ENCODE measurements around the gene ZFAND3.

- TF ChIP-seq CTCF (conservative IDR thresholded peaks at IDR 0.05; ENCODE audit: low read depth in 2 of 2) (no peak), EZH2 (IDR thresholded peaks at IDR 0.05; ENCODE audit: low read depth, unreplicated experiment) (no peak), ZNF462 (CRISPR knock-in tag; IDR thresholded peaks at IDR 0.05) (no peak), EZH2phosphoT487 (IDR thresholded peaks at IDR 0.05; ENCODE audit: unreplicated experiment) (no peak), POLR2AphosphoS5 (IDR thresholded peaks at IDR 0.05; ENCODE audit: low read depth) (no peak), JUNB (IDR thresholded peaks at IDR 0.05; ENCODE audit: unreplicated experiment) (no peak), ZNF114 (CRISPR knock-in tag; IDR thresholded peaks at IDR 0.05) (no peak), REST (IDR thresholded peaks at IDR 0.05; ENCODE audit: unreplicated experiment) (no peak), CREB1 (CRISPR knock-in tag; IDR thresholded peaks at IDR 0.05; ENCODE audit: low read depth) (no peak), STAT1 (IDR thresholded peaks at IDR 0.05; ENCODE audit: unreplicated experiment) (no peak)
Measured at GRCh38 chr6:38161754-38162492, 342.4 kb downstream of the ZFAND3 start.

Data from GM23338 (cell line).